Measurements from ENCODE around the gene ARHGDIG.
"Not testable (repeated sequence)": the region's sequence is repeated elsewhere in the genome, so short reads cannot be mapped to it uniquely, and the experiment has no call there.

Gene ARHGDIG

GRCh38 chr16:301950-302349, 21.6 kb downstream of the ARHGDIG start:
- DNase-seq, result no peak

DNA sequence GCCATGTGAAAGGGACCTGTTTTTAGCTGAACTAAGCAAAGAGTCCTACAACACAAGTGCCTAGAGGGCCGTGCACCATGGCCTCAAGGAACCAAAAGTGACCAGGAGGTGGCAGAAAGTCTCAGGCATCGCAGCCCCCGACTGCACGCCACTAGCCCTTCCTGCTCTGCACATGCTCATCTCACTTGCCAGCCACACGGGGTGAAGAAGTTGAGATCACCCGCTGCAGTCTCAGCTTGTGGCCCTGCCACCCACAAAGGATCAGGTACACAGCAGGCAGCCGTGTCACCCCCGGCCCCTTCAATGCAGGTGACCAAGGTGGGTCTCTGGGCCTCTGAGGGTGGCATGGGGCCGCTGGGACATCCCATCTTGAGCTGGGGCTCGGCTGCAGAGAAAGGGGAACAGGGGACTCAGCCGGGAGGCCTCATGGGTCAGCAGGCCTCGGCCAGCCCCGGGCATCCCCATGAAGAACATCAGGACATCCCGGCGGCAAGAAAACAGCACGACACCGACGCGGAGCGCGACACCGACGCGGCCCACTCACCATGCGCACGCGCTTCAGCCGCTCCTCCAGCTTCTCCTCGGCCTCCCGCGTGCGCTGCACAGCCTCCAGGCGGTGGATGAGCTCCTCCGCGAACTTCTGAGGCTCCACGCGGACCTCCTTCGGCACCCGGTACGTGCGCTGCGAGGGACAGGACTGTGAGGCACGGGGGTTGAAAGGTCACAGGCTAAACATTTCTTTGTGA, 23.5 kb downstream of the ARHGDIG start:
- DNase-seq, result no peak

DNA sequence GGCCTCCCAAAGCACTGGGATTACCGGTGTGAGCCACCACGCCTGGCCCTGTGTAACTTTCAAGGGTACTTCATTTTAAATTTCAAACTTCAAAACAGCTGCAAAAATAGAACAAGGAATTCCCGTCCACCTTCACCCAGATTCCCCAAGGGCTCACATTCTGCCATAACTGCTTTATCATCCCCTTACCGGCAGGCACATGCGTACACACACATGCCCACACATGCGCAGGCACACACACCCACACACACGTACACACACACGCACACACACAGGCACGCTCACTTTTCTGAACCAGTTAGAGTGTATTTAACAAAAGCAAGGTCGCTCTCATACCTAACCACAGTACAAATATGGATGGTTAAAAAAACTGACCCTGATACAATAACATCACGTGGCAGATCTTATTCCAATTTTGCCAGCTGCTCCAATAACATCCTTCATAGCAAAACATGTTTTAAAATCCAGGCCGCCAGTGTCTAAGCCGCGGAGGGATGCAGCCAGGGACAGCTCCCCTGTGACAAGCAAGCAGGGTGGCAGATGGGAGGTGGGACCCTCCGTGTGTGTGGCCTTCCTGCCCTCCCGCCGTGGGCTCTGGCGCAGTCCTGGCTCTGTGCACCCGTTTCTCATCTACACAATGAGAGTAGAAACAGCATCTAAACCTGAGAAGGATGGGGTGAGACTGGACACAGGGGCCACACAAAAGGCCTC, 25.7 kb downstream of the ARHGDIG start:
- DNase-seq, result no peak

GRCh38 chr16:306911-307370, 26.6 kb downstream of the ARHGDIG start:
- DNase-seq, result no peak

GRCh38 chr16:307691-308312, 27.4 kb downstream of the ARHGDIG start:
- DNase-seq, result no peak

GRCh38 chr16:309476-309875, 29.1 kb downstream of the ARHGDIG start:
- DNase-seq, result no peak

GRCh38 chr16:311725-312124, 31.3 kb downstream of the ARHGDIG start:
- DNase-seq, result no peak

DNA sequence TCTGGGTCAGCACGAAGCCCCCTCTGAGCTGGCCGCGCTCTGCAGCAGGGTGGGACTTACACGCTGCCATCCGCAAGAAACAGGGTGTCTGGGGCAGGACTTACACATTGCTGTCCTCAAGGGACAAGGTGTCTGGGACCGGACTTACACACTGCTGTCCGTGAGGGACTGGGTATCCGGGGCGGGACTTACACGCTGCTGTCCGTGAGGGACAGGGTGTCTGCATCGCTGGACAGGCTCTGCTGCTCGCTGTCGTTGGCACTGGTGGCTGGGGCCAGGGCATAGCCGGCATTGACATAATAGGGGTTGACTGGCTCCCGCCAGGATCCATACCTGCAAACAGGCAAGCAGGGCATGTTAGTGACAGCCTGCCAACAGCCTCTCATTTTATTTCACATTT, 34.0 kb downstream of the ARHGDIG start:
- no peak for DNase-seq

DNA sequence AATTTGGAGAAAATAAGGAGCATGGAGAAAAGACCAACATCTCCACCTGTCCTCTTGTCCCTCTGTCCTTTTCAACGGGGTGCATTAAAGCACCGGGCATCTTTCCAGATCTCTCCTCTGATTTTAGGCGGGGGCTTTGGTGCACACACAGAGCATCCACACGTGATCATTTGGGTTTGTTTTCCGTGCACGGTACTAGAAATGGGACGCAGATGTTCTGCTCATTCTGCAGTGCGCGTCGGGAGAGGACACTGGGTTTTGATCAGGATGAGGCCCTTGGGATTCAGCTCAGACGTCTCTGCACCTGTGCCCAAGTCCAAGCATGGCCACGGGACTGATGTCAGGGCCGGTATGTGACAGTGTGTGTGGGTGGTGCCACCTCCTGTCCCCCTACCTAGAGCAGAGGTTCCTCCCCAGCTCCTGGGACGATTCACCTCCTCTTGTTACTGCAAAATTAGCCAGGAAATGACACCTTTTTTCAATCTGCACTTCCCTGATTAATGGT, 34.5 kb downstream of the ARHGDIG start:
- no peak for DNase-seq

DNA sequence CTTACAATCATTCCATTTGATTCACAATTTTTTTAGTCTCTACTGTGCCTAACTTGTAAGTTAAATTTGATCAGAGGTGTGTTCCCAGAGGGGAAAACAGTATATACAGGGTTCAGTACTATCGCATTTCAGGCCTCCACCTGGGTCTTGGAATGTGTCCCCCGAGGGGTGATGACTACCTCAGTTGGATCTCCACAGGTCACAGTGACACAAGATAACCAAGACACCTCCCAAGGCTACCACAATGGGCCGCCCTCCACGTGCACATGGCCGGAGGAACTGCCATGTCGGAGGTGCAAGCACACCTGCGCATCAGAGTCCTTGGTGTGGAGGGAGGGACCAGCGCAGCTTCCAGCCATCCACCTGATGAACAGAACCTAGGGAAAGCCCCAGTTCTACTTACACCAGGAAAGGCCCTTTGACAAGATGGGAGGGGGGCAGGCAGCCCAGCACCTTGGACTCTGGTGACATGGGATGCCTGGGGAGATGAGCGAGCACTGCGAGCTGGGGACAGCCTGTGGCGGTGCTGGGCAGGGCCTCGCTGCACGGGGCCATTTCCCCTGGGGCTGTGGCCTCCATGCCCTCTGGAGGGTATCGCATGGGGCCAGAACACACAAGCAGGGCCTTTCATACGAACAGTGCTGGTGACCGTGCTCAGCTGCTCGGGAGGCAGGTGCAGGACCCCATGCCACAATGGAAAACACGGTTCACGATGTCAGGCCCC, 36.5 kb downstream of the ARHGDIG start:
- DNase-seq, result no peak

DNA sequence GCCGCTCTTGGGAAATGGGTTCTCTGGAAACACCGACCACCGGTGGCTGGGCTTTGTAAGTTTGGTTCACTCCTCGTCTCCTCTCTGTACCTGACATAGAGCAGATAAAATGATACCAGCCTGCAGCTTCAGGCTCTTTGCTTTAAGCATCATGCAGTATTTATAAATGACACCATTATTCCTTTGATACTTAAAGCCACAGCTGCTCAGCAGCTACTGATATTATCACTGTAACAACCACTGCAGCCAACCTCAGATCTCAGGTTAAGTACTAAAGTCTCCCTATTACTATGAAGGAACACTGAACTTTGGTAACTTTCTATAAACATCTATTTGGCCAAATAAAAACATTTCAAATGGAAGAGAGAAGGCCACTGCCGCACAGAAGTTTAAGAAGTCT, 37.2 kb downstream of the ARHGDIG start:
- DNase-seq, result no peak

DNA sequence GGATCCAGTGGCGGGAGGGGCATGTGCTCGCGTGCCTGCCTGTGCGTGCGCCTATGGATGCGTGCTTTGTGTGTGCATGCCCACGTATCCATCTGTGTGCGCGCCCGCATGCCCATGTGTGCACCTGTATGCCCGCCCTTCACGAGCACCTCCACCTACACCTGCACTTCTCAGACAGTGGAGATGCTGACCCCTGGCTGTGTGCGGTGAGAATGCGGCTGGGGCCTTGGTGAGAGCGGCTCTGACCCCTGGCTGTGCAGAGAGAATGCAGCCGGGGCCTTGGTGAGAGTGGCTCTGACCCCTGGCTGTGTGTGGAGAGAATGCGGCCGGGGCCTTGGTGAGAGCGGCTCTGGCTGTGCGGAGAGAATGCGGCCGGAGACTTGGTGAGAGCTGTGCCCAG, 38.2 kb downstream of the ARHGDIG start:
- no peak for DNase-seq

DNA sequence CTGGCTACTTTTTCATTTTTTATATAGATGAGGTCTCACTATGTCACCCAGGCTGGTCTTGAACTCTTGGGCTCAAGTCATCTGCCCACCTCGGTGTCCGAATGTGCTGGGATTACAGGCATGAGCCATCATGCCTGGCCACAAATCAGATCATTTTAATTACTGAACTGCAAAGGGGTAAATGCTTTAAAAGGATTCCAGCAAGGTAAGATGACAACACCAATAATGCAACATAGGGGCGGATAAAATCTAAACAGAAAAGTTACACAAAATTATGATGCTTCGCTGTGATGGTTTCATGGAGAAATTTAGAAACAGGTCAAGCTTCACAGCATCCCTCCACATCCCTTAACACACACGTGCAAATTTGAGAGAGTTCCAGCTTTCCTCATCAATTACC, 39.8 kb downstream of the ARHGDIG start:
- no peak for DNase-seq

- DNase-seq, result no peak
Observed at GRCh38 chr16:321532-321931, 41.1 kb downstream of the ARHGDIG start.

DNA sequence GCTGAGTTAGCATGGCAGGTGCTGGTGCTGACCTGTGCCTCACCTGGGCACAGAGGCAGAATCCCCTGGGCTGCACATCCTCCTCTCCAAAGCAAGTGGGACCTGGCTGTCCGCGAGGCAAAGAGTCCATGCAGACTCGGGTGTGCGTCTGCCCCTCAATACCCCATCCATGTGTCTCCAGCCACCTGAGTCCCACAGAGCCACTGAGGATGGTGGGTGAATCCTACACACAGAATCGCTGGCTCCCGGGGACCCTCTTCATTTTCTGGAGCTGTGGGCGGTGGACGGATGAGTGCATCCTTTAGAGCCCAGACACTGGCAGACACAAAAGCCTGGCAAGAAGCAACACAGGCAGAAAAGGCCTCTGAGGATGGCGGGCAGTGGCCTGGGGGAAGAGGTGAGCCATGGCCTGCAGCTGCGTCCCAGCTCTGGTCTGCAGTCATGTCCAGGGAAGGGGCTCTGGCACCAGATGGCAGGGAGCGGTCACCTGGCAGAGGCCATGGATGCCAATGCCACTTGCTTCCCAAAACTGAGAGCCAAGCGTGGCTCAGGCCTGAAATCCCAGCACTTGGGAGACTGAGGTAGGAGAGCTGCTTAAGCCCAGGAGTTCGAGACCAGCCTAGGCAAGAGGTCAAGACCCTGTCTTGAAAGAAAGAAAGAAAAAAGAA, 42.2 kb downstream of the ARHGDIG start:
- DNase-seq, result no peak

DNA sequence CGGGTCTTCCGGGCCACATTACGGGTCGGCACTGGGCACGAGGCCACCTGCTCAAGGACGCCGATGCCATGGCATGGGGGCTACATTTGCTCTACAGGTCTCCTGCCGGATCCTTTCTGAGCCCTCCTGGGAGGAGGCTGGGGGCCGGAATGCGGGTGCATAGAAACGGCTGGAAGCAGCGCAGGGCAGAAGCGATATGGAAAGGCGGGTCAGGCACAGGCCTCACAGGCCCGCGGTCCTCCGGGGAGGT, 43.7 kb downstream of the ARHGDIG start:
- no peak for DNase-seq

DNA sequence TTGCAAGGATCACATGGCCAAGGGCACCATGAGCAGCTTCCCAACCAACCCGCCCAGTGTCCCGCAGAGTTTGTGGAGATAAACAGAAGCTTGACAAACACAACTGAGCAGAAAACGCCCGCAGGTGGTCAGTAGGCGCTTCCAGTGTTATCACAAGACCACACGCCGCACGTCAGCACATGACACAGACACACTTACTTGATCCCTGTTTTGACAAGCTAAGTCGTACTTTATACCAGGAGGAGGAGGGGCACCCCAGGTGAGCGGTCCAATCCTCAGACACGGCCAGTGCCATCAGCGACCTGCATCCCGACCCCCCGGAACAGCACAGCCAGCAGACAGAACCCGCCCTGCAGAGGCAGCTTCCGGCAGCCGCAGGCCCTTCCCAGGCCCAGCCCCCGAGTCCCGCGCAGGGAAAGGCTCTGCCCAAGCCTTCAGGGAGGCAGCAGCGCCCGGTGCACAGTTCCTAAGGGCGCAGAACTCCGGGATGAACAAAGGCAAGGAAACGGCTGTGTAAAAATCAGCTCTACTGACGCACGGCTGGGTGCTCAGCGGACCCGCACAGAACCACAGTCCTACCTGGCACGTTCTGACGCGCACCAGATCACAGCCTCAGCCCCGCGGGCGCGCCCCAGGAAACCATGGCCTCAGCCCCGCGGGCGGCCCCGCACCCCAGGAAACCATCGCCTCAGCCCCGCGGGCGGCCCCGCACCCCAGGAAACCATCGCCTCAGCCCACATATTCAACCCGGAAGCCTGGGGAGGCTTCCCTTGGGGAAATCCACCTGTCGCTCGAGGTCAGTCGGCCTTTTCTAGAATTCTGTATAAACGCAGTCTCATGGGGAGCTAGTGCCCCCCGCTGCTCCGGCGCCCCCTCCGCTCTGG, 44.3 kb downstream of the ARHGDIG start:
- no peak for DNase-seq

DNA sequence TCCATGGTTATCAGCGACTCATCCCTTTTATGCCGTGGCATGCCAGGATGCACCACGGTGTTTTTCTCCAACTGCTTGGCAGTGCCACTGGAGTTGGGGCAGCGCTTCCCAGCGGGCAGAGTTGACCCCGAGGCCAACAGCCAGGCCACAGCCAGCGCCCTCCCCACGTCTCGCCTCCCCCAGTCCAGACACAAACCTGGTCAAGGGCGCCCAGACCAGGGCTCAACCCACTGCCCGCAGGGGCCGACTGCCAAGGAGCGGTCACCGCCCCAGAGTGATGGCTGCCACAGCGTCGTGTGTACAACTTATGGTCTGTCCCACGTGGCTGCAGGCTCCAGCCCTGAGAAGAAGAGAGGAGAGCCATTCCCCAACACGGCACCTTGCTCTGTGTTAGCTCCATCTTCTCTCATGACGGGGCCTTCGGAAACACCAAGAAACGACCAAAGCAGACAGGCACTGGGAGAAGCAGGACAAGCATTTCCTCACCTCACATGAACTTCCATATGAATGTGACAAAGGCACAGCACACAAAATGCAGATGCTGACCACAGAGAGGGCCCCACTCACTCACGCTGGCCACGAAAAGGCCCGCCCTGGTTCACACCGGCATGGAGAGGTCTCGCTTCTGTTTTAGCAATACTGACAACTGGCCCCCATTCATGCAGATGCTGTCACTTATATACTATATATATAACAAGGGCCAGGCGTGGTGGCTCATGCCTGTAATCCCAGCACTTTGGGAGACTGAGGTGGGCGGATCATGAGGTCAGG, 45.2 kb downstream of the ARHGDIG start:
- DNase-seq, result no peak

DNA sequence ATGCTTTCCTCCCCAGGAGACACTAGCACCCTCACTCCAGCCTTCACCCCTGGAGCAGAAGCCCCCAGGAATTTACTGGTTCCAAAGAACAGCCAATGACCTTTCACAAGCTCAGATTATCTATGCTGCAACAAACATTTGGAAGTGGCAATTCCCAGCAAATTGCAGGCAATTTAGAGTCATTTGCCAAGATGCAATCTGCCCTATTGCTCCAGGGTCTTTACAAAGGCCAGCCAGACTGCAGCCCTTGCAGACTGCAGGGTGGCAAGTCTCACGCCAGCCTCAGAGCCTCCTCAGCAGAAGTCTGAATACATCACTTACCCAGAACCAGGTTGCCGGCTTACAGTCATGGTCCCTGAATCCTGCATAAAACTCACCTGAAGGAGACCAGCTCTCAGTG, 50.4 kb downstream of the ARHGDIG start:
- no peak for DNase-seq

DNA sequence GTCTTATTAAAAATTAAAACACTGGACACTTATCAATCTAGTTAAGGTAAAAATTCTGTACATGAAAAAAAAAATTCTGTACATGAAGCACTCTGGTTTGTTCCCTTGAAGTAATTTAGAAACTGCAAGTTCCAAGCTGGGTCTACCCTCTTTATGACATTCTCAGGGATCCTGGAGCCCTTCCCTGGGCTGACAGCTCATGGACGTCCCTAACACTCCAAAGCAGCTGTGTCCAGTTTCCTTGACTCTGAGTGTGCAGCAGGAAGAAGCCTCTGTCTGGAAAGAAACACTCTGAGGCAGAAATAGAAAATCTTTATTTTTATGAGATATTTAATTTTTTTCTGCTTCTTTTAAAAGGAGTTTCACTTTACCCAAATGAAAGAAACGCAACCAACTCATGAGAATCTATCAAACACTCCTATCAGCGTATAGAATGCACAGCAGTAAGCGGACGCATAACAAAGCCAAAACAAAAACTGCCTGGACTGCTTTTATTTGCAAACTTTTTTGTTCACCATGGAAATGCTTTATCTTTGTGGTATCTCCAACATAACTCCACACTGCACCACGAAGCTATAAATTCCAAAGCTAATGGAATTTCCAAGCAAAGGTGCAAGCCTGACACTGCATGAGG, 50.9 kb downstream of the ARHGDIG start:
- DNase-seq, result not testable (repeated sequence)

Measured in NCI-H1436 treated with DMSO at 0.1 percent for 48 hours (cell line).